Measurements from ENCODE around the gene TENM4.

The TENM4 gene

GRCh38 chr11:78972590-78972989 lies 468.2 kb downstream of the TENM4 start:
- no peak for ATAC-seq
- TF ChIP-seq GLIS3 (CRISPR knock-in tag; IDR thresholded peaks at IDR 0.05) (no peak), POU6F1 (CRISPR knock-in tag; IDR thresholded peaks at IDR 0.05; ENCODE audit: borderline replicate concordance, low read depth) (no peak), PPARA (CRISPR knock-in tag; IDR thresholded peaks at IDR 0.05; ENCODE audit: borderline replicate concordance) (no peak), TOX (CRISPR knock-in tag; IDR thresholded peaks at IDR 0.05; ENCODE audit: borderline replicate concordance) (no peak), CSRNP3 (CRISPR knock-in tag; IDR thresholded peaks at IDR 0.05) (no peak), TSHZ2 (CRISPR knock-in tag; IDR thresholded peaks at IDR 0.05) (no peak), RARB (CRISPR knock-in tag; IDR thresholded peaks at IDR 0.05) (no peak), CSDC2 (CRISPR knock-in tag; IDR thresholded peaks at IDR 0.05) (no peak), BACH2 (CRISPR knock-in tag; IDR thresholded peaks at IDR 0.05; ENCODE audit: borderline replicate concordance) (no peak), TCF4 (CRISPR knock-in tag; IDR thresholded peaks at IDR 0.05; ENCODE audit: borderline replicate concordance) (no peak), ZNF8 (CRISPR knock-in tag; IDR thresholded peaks at IDR 0.05) (no peak)

DNA sequence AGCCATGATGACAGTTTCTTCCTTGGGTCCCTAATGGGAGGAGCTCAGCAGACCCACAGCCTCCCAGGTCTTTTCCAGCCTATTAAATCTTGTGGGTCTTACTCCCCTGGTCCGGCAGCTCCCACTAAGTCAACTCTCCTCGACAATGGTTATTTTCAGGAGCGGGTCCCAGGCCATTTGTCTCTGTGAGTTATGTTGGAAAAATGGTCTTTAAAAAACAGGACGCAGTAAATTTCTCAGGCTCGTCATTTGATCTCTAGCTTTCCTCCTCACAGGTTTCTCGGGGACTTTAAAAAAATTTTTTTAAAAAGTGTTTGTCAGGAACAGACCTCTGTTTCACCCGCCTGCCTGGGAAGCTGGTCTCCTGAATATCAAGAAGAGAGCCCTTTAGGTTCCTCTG lies 468.7 kb downstream of the TENM4 start:
- no peak for ATAC-seq
- no peak for TF ChIP-seq CSRNP3 (CRISPR knock-in tag; IDR thresholded peaks at IDR 0.05)
- no peak for TF ChIP-seq ZNF8 (CRISPR knock-in tag; IDR thresholded peaks at IDR 0.05)
- TF ChIP-seq PPARA (CRISPR knock-in tag; IDR thresholded peaks at IDR 0.05; ENCODE audit: borderline replicate concordance), result no peak
- no peak for TF ChIP-seq ARNTL (CRISPR knock-in tag; IDR thresholded peaks at IDR 0.05; ENCODE audit: borderline replicate concordance, low read depth)
- TF ChIP-seq ESRRG (CRISPR knock-in tag; IDR thresholded peaks at IDR 0.05), result no peak
- no peak for TF ChIP-seq CSDC2 (CRISPR knock-in tag; IDR thresholded peaks at IDR 0.05)
- TF ChIP-seq GLIS3 (CRISPR knock-in tag; IDR thresholded peaks at IDR 0.05), result no peak
- no peak for TF ChIP-seq PATZ1 (CRISPR knock-in tag; IDR thresholded peaks at IDR 0.05; ENCODE audit: borderline replicate concordance)

GRCh38 chr11:78967811-78968210 lies 473.0 kb downstream of the TENM4 start:
- no peak for ATAC-seq
- TF ChIP-seq CSRNP3 (CRISPR knock-in tag; IDR thresholded peaks at IDR 0.05) (no peak), CSDC2 (CRISPR knock-in tag; IDR thresholded peaks at IDR 0.05) (no peak), ESRRG (CRISPR knock-in tag; IDR thresholded peaks at IDR 0.05) (no peak), TCF4 (CRISPR knock-in tag; IDR thresholded peaks at IDR 0.05; ENCODE audit: borderline replicate concordance) (no peak), CREB5 (CRISPR knock-in tag; IDR thresholded peaks at IDR 0.05; ENCODE audit: low read depth) (no peak), POU6F1 (CRISPR knock-in tag; IDR thresholded peaks at IDR 0.05; ENCODE audit: borderline replicate concordance, low read depth) (no peak), PATZ1 (CRISPR knock-in tag; IDR thresholded peaks at IDR 0.05; ENCODE audit: borderline replicate concordance) (no peak), ARNTL (CRISPR knock-in tag; IDR thresholded peaks at IDR 0.05; ENCODE audit: borderline replicate concordance, low read depth) (no peak), ZC3H10 (CRISPR knock-in tag; IDR thresholded peaks at IDR 0.05) (no peak), ZNF565 (CRISPR knock-in tag; conservative IDR thresholded peaks at IDR 0.05; ENCODE audit: low read depth) (no peak), PPARA (CRISPR knock-in tag; IDR thresholded peaks at IDR 0.05; ENCODE audit: borderline replicate concordance) (no peak), ZNF8 (CRISPR knock-in tag; IDR thresholded peaks at IDR 0.05) (no peak), GLIS3 (CRISPR knock-in tag; IDR thresholded peaks at IDR 0.05) (no peak), RARB (CRISPR knock-in tag; IDR thresholded peaks at IDR 0.05) (no peak), TOX (CRISPR knock-in tag; IDR thresholded peaks at IDR 0.05; ENCODE audit: borderline replicate concordance) (no peak), ZFP3 (CRISPR knock-in tag; IDR thresholded peaks at IDR 0.05) (no peak), OSR1 (CRISPR knock-in tag; IDR thresholded peaks at IDR 0.05) (no peak)
